ENCODE results near the gene HBZ.

HBZ gene

DNA sequence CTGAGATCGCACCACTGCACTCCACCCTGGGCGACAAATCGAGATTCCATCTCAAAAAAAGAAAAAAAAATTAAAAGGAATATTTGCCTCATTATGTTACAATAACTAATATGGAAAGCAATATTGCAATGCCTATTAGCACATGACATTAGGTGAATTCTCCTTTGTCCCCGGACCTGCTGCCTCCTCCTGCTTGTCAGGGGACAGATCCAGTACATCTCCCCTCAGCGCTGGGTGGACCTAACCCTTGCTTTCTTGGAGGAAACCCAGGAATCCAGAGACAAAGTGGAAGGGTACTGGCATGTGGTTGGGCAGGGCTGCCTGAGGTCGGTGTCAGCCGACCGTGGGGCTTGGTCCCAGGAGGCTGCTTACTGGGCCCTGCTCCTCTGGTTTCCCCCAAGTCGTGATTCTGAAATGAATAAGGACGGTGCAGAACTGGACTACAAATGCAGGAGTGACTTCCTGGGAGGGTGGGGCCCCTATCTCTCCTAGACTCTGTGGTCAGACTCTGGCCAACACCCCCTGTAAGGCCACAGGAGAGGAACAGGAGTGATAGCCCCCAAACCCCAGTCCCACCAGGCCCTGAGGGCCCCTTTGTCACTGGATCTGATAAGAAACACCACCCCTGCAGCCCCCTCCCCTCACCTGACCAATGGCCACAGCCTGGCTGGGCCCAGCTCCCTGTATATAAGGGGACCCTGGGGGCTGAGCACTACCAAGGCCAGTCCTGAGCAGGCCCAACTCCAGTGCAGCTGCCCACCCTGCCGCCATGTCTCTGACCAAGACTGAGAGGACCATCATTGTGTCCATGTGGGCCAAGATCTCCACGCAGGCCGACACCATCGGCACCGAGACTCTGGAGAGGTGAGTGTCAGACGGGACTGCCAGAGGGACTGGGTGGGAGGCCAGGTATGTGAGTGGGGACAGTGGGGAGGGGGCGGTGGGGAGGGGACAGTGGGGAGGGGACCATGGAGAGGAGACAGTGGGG is at the start of gene HBZ:
TSS of gene HBZ (plus strand) at position 504 of the 988 bp plus-strand sequence. CDS start at position 770, 266 bp downstream.
- Histone ChIP-seq H3K79me2 (ENCODE audit: insufficient read depth, low read length) (no peaks in the 10 kb centered on the region), H3K9me3 (ENCODE audit: insufficient read depth, low read length, severe bottlenecking) (no peaks in the 10 kb centered on the region), H3K4me3 (ENCODE audit: low read depth in 1 of 2, low read length in 2 of 2) (no peak within 1 kb of the TSS), H3K36me3 (ENCODE audit: insufficient read depth, low read length) (no peaks in the 10 kb centered on the region), H4K20me1 (ENCODE audit: insufficient read depth, low read length) (0 out of 2 replicates have a peak, but pooled peaks cover 3% of the 10 kb centered on the region), H3K4me1 (ENCODE audit: insufficient read depth, low read length) (no peaks in the 10 kb centered on the region), H3K4me2 (ENCODE audit: insufficient read depth, low read length) (no peak within 1 kb of the TSS), H2AFZ (ENCODE audit: low read depth, low read length) (no peak within 1 kb of the TSS), H3K9ac (ENCODE audit: low read depth, low read length) (no peak within 1 kb of the TSS), H3K27ac (ENCODE audit: low read length) (no peak within 1 kb of the TSS), H3K27me3 (ENCODE audit: insufficient read depth, low read length, poor library complexity) (no peaks in the 10 kb centered on the region)
- no peak for TF ChIP-seq EZH2 (IDR thresholded peaks at IDR 0.05; ENCODE audit: borderline replicate concordance, low read depth, low read length, severe bottlenecking)
- TF ChIP-seq, protein P1, sequence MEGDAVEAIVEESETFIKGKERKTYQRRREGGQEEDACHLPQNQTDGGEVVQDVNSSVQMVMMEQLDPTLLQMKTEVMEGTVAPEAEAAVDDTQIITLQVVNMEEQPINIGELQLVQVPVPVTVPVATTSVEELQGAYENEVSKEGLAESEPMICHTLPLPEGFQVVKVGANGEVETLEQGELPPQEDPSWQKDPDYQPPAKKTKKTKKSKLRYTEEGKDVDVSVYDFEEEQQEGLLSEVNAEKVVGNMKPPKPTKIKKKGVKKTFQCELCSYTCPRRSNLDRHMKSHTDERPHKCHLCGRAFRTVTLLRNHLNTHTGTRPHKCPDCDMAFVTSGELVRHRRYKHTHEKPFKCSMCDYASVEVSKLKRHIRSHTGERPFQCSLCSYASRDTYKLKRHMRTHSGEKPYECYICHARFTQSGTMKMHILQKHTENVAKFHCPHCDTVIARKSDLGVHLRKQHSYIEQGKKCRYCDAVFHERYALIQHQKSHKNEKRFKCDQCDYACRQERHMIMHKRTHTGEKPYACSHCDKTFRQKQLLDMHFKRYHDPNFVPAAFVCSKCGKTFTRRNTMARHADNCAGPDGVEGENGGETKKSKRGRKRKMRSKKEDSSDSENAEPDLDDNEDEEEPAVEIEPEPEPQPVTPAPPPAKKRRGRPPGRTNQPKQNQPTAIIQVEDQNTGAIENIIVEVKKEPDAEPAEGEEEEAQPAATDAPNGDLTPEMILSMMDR (IDR thresholded peaks at IDR 0.05; ENCODE audit: borderline replicate concordance, extremely low read depth, low read length, poor library complexity, severe bottlenecking), result no peak
- ATAC-seq (ENCODE audit: insufficient read depth, low read depth), result no peak
- DNase-seq, result no peak

GRCh38 chr16:104355-104754 is 48.1 kb upstream of the HBZ start:
- H3K36me3 ChIP-seq (ENCODE audit: insufficient read depth, low read length), result peaks cover 44% of the 10 kb centered on the region
- H3K9me3 ChIP-seq (ENCODE audit: insufficient read depth, low read length, severe bottlenecking), result no peaks in the 10 kb centered on the region
- DNase-seq (no peak), ATAC-seq (ENCODE audit: insufficient read depth, low read depth) (no peak)
- H3K79me2 ChIP-seq (ENCODE audit: insufficient read depth, low read length), result no peaks in the 10 kb centered on the region
- H3K27me3 ChIP-seq (ENCODE audit: insufficient read depth, low read length, poor library complexity), result no peaks in the 10 kb centered on the region
- H3K27ac ChIP-seq (ENCODE audit: low read length), result no peak overlapping the region
- H3K9ac ChIP-seq (ENCODE audit: low read depth, low read length), result no peak overlapping the region
- H3K4me2 ChIP-seq (ENCODE audit: insufficient read depth, low read length), result no peak overlapping the region
- no peak overlapping the region for H2AFZ ChIP-seq (ENCODE audit: low read depth, low read length)
- no peak for TF ChIP-seq EZH2 (IDR thresholded peaks at IDR 0.05; ENCODE audit: borderline replicate concordance, low read depth, low read length, severe bottlenecking)
- TF ChIP-seq, protein P1 (IDR thresholded peaks at IDR 0.05; ENCODE audit: borderline replicate concordance, extremely low read depth, low read length, poor library complexity, severe bottlenecking), result no peak
- no peaks in the 10 kb centered on the region for H3K4me1 ChIP-seq (ENCODE audit: insufficient read depth, low read length)
- H4K20me1 ChIP-seq (ENCODE audit: insufficient read depth, low read length), result peaks cover 8% of the 10 kb centered on the region
- H3K4me3 ChIP-seq (ENCODE audit: low read depth in 1 of 2, low read length in 2 of 2), result no peak overlapping the region

DNA sequence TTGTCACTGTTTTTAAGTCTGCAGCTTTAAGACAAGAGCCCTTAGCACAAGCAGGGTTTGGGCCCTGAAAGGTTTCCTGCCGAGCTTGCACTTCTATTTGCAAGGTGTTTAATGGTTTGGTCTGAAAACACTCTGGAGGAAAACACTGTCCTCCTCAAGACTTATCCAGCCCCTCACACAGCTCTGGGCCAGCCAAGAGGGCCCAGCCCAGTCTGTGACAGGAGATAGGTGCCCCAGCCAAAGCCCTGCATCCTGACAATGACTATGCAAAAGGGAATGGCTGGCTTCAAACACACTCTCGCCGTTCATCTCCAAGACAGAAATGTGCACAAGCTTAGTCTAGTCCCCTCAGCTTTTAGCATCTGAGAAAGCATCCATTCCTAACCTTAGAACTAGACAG is 47.5 kb upstream of the HBZ start:
- Histone ChIP-seq H2AFZ (ENCODE audit: low read depth, low read length) (no peak overlapping the region), H3K27ac (ENCODE audit: low read length) (no peak overlapping the region), H3K9ac (ENCODE audit: low read depth, low read length) (no peak overlapping the region), H3K36me3 (ENCODE audit: insufficient read depth, low read length) (peaks cover 50% of the 10 kb centered on the region), H3K9me3 (ENCODE audit: insufficient read depth, low read length, severe bottlenecking) (no peaks in the 10 kb centered on the region), H3K4me1 (ENCODE audit: insufficient read depth, low read length) (no peaks in the 10 kb centered on the region), H3K4me2 (ENCODE audit: insufficient read depth, low read length) (no peak overlapping the region), H4K20me1 (ENCODE audit: insufficient read depth, low read length) (peaks cover 8% of the 10 kb centered on the region), H3K79me2 (ENCODE audit: insufficient read depth, low read length) (no peaks in the 10 kb centered on the region), H3K27me3 (ENCODE audit: insufficient read depth, low read length, poor library complexity) (no peaks in the 10 kb centered on the region), H3K4me3 (ENCODE audit: low read depth in 1 of 2, low read length in 2 of 2) (no peak overlapping the region)
- TF ChIP-seq EZH2 (IDR thresholded peaks at IDR 0.05; ENCODE audit: borderline replicate concordance, low read depth, low read length, severe bottlenecking), result no peak
- TF ChIP-seq, protein P1 (IDR thresholded peaks at IDR 0.05; ENCODE audit: borderline replicate concordance, extremely low read depth, low read length, poor library complexity, severe bottlenecking), result no peak
- ATAC-seq (ENCODE audit: insufficient read depth, low read depth), result no peak
- DNase-seq, result no peak
